ENCODE data around the gene GGTLC3. TPM values are rescaled to one million over a fixed set of nuclear protein-coding genes. Genes with fewer than 3 reads are reported as not detected.
A peak's percentile ranks its signal among the peaks of the same experiment; 100 is the strongest.
"Not testable (repeated sequence)": the region's sequence is repeated elsewhere in the genome, so short reads cannot be mapped to it uniquely, and the experiment has no call there.

GGTLC3 gene
- total and polyA plus RNA-seq, 2 experiments from 2014 or later: 1.2 to 5.9 TPM

- H3K4me1 ChIP-seq (ENCODE audit: low read depth); H3K27me3 ChIP-seq; H3K9me3 ChIP-seq (ENCODE audit: low read depth); H3K27ac ChIP-seq; H3K36me3 ChIP-seq; H3K4me3 ChIP-seq; DNase-seq (ENCODE audit: low read depth in 1 of 2, low spot score in 1 of 2): not testable (repeated sequence)
These were observed 11.6 kb upstream of the GGTLC3 start for GRCh38 chr22:18529416-18530145.

GRCh38 chr22:18528597-18529415, 10.8 kb upstream of the GGTLC3 start:
- peak; percentile 68 to 86 for DNase-seq (ENCODE audit: low read depth in 1 of 2, low spot score in 1 of 2)
- H3K9me3 ChIP-seq (ENCODE audit: low read depth); H3K4me1 ChIP-seq (ENCODE audit: low read depth); H3K27ac ChIP-seq; H3K36me3 ChIP-seq; H3K27me3 ChIP-seq: not testable (repeated sequence)
- peak overlapping the region; percentile 18 for H3K4me3 ChIP-seq

- H3K9me3 ChIP-seq (ENCODE audit: low read depth); H3K4me1 ChIP-seq (ENCODE audit: low read depth); H3K27me3 ChIP-seq; H3K27ac ChIP-seq; H3K36me3 ChIP-seq; DNase-seq (ENCODE audit: low read depth in 1 of 2, low spot score in 1 of 2): not testable (repeated sequence)
- H3K4me3 ChIP-seq: peak within 1 kb of the TSS; percentile 18
These were observed 10.0 kb upstream of the GGTLC3 start, which contains the start of gene TMEM191B for GRCh38 chr22:18527752-18528596. Gene TMEM191B (plus strand): TSS chr22:18527802. CDS start chr22:18527981, 179 bp downstream.

- not testable (repeated sequence) for H3K4me1 ChIP-seq (ENCODE audit: low read depth); H3K9me3 ChIP-seq (ENCODE audit: low read depth); H3K36me3 ChIP-seq; H3K4me3 ChIP-seq; H3K27me3 ChIP-seq; H3K27ac ChIP-seq; DNase-seq (ENCODE audit: low read depth in 1 of 2, low spot score in 1 of 2)
These were observed 5.4 kb upstream of the GGTLC3 start for GRCh38 chr22:18523328-18523727.

GRCh38 chr22:18522762-18523161, 4.8 kb upstream of the GGTLC3 start:
- not testable (repeated sequence) for H3K27ac ChIP-seq; DNase-seq (ENCODE audit: low read depth in 1 of 2, low spot score in 1 of 2); H3K4me1 ChIP-seq (ENCODE audit: low read depth); H3K36me3 ChIP-seq; H3K27me3 ChIP-seq; H3K4me3 ChIP-seq; H3K9me3 ChIP-seq (ENCODE audit: low read depth)

GRCh38 chr22:18513454-18513853, 4.5 kb downstream of the GGTLC3 start:
- not testable (repeated sequence) for H3K27me3 ChIP-seq; H3K4me1 ChIP-seq (ENCODE audit: low read depth); H3K4me3 ChIP-seq; H3K9me3 ChIP-seq (ENCODE audit: low read depth); DNase-seq (ENCODE audit: low read depth in 1 of 2, low spot score in 1 of 2); H3K36me3 ChIP-seq; H3K27ac ChIP-seq

- not testable (repeated sequence) for DNase-seq (ENCODE audit: low read depth in 1 of 2, low spot score in 1 of 2); H3K36me3 ChIP-seq; H3K9me3 ChIP-seq (ENCODE audit: low read depth); H3K27me3 ChIP-seq; H3K4me3 ChIP-seq; H3K4me1 ChIP-seq (ENCODE audit: low read depth); H3K27ac ChIP-seq
These were observed 5.6 kb downstream of the GGTLC3 start for GRCh38 chr22:18512378-18512777.

- H3K4me3 ChIP-seq; H3K36me3 ChIP-seq; H3K27me3 ChIP-seq; H3K4me1 ChIP-seq (ENCODE audit: low read depth); H3K9me3 ChIP-seq (ENCODE audit: low read depth); DNase-seq (ENCODE audit: low read depth in 1 of 2, low spot score in 1 of 2); H3K27ac ChIP-seq: not testable (repeated sequence)
These were observed 6.6 kb downstream of the GGTLC3 start for GRCh38 chr22:18511327-18511726.

GRCh38 chr22:18496227-18496626, 21.7 kb downstream of the GGTLC3 start:
- H3K4me1 ChIP-seq (ENCODE audit: low read depth); H3K27ac ChIP-seq; H3K27me3 ChIP-seq; H3K9me3 ChIP-seq (ENCODE audit: low read depth); H3K4me3 ChIP-seq; H3K36me3 ChIP-seq; DNase-seq (ENCODE audit: low read depth in 1 of 2, low spot score in 1 of 2): not testable (repeated sequence)

Other genes starting within 250 kb of the GGTLC3 start
- gene TMEM191B, start 9.6 kb upstream of the GGTLC3 start, total RNA-seq: 8.1 and 14.3 TPM in 2 replicates
- 19.2 and 24.2 TPM in 2 replicates for gene TMEM191B, start 9.6 kb upstream of the GGTLC3 start, polyA plus RNA-seq
- 3.1 and 4.1 TPM in 2 replicates for gene RIMBP3, start 93.8 kb upstream of the GGTLC3 start, total RNA-seq
- 0.60 and 1.4 TPM in 2 replicates for gene RIMBP3, start 93.8 kb upstream of the GGTLC3 start, polyA plus RNA-seq